Measurements from ENCODE around the gene GSTM2.
A peak's percentile ranks its signal among the peaks of the same experiment; 100 is the strongest.
"Not testable (repeated sequence)": the region's sequence is repeated elsewhere in the genome, so short reads cannot be mapped to it uniquely, and the experiment has no call there.

Gene GSTM2

GRCh38 chr1:109668123-109668775, 392 bp downstream of the GSTM2 start:
- H3K9me3 ChIP-seq (ENCODE audit: control insufficient read depth in 2 of 2, low read length in 2 of 2), result no peaks in the 10 kb centered on the region
- H3K4me1 ChIP-seq (ENCODE audit: control insufficient read depth, insufficient read depth, low read length), result peaks cover 15% of the 10 kb centered on the region
- H3K27me3 ChIP-seq (ENCODE audit: control insufficient read depth in 1 of 2, insufficient read depth in 2 of 2, low read length in 2 of 2), result no peaks in the 10 kb centered on the region
- H3K27ac ChIP-seq (ENCODE audit: low read length), result no peak overlapping the region
- H3K9ac ChIP-seq (ENCODE audit: low read length in 2 of 2), result peak overlapping the region; percentile 54 to 62
- peaks cover 2 to 13% of the 10 kb centered on the region in 2 donors for H3K36me3 ChIP-seq (ENCODE audit: control insufficient read depth in 2 of 2, insufficient read depth in 2 of 2, low read length in 2 of 2)
- H3K4me3 ChIP-seq (ENCODE audit: low read length in 2 of 2), result peak overlapping the region; percentile 60 to 75

GRCh38 chr1:109669246-109669948, 1.5 kb downstream of the GSTM2 start:
- no peak overlapping the region for H3K27ac ChIP-seq (ENCODE audit: low read length)
- no peak overlapping the region for H3K9ac ChIP-seq (ENCODE audit: low read length in 2 of 2)

GRCh38 chr1:109669949-109670302, 2.1 kb downstream of the GSTM2 start:
- H3K9me3 ChIP-seq (ENCODE audit: control insufficient read depth in 2 of 2, low read length in 2 of 2); H3K27me3 ChIP-seq (ENCODE audit: control insufficient read depth in 1 of 2, insufficient read depth in 2 of 2, low read length in 2 of 2); H3K9ac ChIP-seq (ENCODE audit: low read length in 2 of 2); H3K27ac ChIP-seq (ENCODE audit: low read length); H3K4me3 ChIP-seq (ENCODE audit: low read length in 2 of 2): not testable (repeated sequence)
- Histone ChIP-seq H3K36me3 (ENCODE audit: control insufficient read depth in 2 of 2, insufficient read depth in 2 of 2, low read length in 2 of 2) (peaks cover 3 to 15% of the 10 kb centered on the region in 2 donors), H3K4me1 (ENCODE audit: control insufficient read depth, insufficient read depth, low read length) (peaks cover 15% of the 10 kb centered on the region)

More at GRCh38 chr1:109669246-109669948, 1.5 kb downstream of the GSTM2 start:
- Histone ChIP-seq H3K36me3 (ENCODE audit: control insufficient read depth in 2 of 2, insufficient read depth in 2 of 2, low read length in 2 of 2) (peaks cover 3 to 15% of the 10 kb centered on the region in 2 donors), H3K27me3 (ENCODE audit: control insufficient read depth in 1 of 2, insufficient read depth in 2 of 2, low read length in 2 of 2) (no peaks in the 10 kb centered on the region), H3K4me3 (ENCODE audit: low read length in 2 of 2) (no peak overlapping the region), H3K4me1 (ENCODE audit: control insufficient read depth, insufficient read depth, low read length) (peaks cover 15% of the 10 kb centered on the region), H3K9me3 (ENCODE audit: control insufficient read depth in 2 of 2, low read length in 2 of 2) (no peaks in the 10 kb centered on the region)

- Histone ChIP-seq H3K9me3 (ENCODE audit: control insufficient read depth in 2 of 2, low read length in 2 of 2) (no peaks in the 10 kb centered on the region), H3K27me3 (ENCODE audit: control insufficient read depth in 1 of 2, insufficient read depth in 2 of 2, low read length in 2 of 2) (no peaks in the 10 kb centered on the region), H3K27ac (ENCODE audit: low read length) (no peak overlapping the region), H3K4me3 (ENCODE audit: low read length in 2 of 2) (no peak overlapping the region), H3K9ac (ENCODE audit: low read length in 2 of 2) (no peak overlapping the region), H3K36me3 (ENCODE audit: control insufficient read depth in 2 of 2, insufficient read depth in 2 of 2, low read length in 2 of 2) (peaks cover 3 to 12% of the 10 kb centered on the region in 2 donors), H3K4me1 (ENCODE audit: control insufficient read depth, insufficient read depth, low read length) (peaks cover 15% of the 10 kb centered on the region)
These were observed 3.2 kb downstream of the GSTM2 start for GRCh38 chr1:109671067-109671466.

- not testable (repeated sequence) for H3K4me1 ChIP-seq (ENCODE audit: control insufficient read depth, insufficient read depth, low read length); H3K27ac ChIP-seq (ENCODE audit: low read length); H3K9ac ChIP-seq (ENCODE audit: low read length in 2 of 2); H3K27me3 ChIP-seq (ENCODE audit: control insufficient read depth in 1 of 2, insufficient read depth in 2 of 2, low read length in 2 of 2); H3K9me3 ChIP-seq (ENCODE audit: control insufficient read depth in 2 of 2, low read length in 2 of 2); H3K4me3 ChIP-seq (ENCODE audit: low read length in 2 of 2)
- peaks cover 3 to 12% of the 10 kb centered on the region in 2 donors for H3K36me3 ChIP-seq (ENCODE audit: control insufficient read depth in 2 of 2, insufficient read depth in 2 of 2, low read length in 2 of 2)
These were observed 6.0 kb downstream of the GSTM2 start for GRCh38 chr1:109673861-109674260.

GRCh38 chr1:109676683-109677381, 9.0 kb downstream of the GSTM2 start:
- H3K27me3 ChIP-seq (ENCODE audit: control insufficient read depth in 1 of 2, insufficient read depth in 2 of 2, low read length in 2 of 2); H3K9ac ChIP-seq (ENCODE audit: low read length in 2 of 2); H3K27ac ChIP-seq (ENCODE audit: low read length); H3K9me3 ChIP-seq (ENCODE audit: control insufficient read depth in 2 of 2, low read length in 2 of 2); H3K4me3 ChIP-seq (ENCODE audit: low read length in 2 of 2); H3K4me1 ChIP-seq (ENCODE audit: control insufficient read depth, insufficient read depth, low read length); H3K36me3 ChIP-seq (ENCODE audit: control insufficient read depth in 2 of 2, insufficient read depth in 2 of 2, low read length in 2 of 2): not testable (repeated sequence)

GRCh38 chr1:109677459-109677858, 9.6 kb downstream of the GSTM2 start:
- Histone ChIP-seq H3K27ac (ENCODE audit: low read length) (no peak overlapping the region), H3K9ac (ENCODE audit: low read length in 2 of 2) (no peak overlapping the region), H3K4me3 (ENCODE audit: low read length in 2 of 2) (no peak overlapping the region), H3K4me1 (ENCODE audit: control insufficient read depth, insufficient read depth, low read length) (no peaks in the 10 kb centered on the region), H3K27me3 (ENCODE audit: control insufficient read depth in 1 of 2, insufficient read depth in 2 of 2, low read length in 2 of 2) (no peaks in the 10 kb centered on the region), H3K9me3 (ENCODE audit: control insufficient read depth in 2 of 2, low read length in 2 of 2) (no peaks in the 10 kb centered on the region), H3K36me3 (ENCODE audit: control insufficient read depth in 2 of 2, insufficient read depth in 2 of 2, low read length in 2 of 2) (peaks cover 3 to 4% of the 10 kb centered on the region in 2 donors)

- not testable (repeated sequence) for H3K4me1 ChIP-seq (ENCODE audit: control insufficient read depth, insufficient read depth, low read length); H3K27me3 ChIP-seq (ENCODE audit: control insufficient read depth in 1 of 2, insufficient read depth in 2 of 2, low read length in 2 of 2); H3K36me3 ChIP-seq (ENCODE audit: control insufficient read depth in 2 of 2, insufficient read depth in 2 of 2, low read length in 2 of 2); H3K27ac ChIP-seq (ENCODE audit: low read length); H3K4me3 ChIP-seq (ENCODE audit: low read length in 2 of 2); H3K9me3 ChIP-seq (ENCODE audit: control insufficient read depth in 2 of 2, low read length in 2 of 2); H3K9ac ChIP-seq (ENCODE audit: low read length in 2 of 2)
These were observed 10.8 kb downstream of the GSTM2 start for GRCh38 chr1:109678637-109679036.

- not testable (repeated sequence) for H3K4me1 ChIP-seq (ENCODE audit: control insufficient read depth, insufficient read depth, low read length); H3K9me3 ChIP-seq (ENCODE audit: control insufficient read depth in 2 of 2, low read length in 2 of 2); H3K4me3 ChIP-seq (ENCODE audit: low read length in 2 of 2); H3K27ac ChIP-seq (ENCODE audit: low read length); H3K27me3 ChIP-seq (ENCODE audit: control insufficient read depth in 1 of 2, insufficient read depth in 2 of 2, low read length in 2 of 2); H3K9ac ChIP-seq (ENCODE audit: low read length in 2 of 2); H3K36me3 ChIP-seq (ENCODE audit: control insufficient read depth in 2 of 2, insufficient read depth in 2 of 2, low read length in 2 of 2)
These were observed 16.9 kb downstream of the GSTM2 start for GRCh38 chr1:109684777-109685176.

GRCh38 chr1:109685399-109685798, 17.5 kb downstream of the GSTM2 start:
- H3K9ac ChIP-seq (ENCODE audit: low read length in 2 of 2); H3K36me3 ChIP-seq (ENCODE audit: control insufficient read depth in 2 of 2, insufficient read depth in 2 of 2, low read length in 2 of 2); H3K27ac ChIP-seq (ENCODE audit: low read length); H3K4me3 ChIP-seq (ENCODE audit: low read length in 2 of 2); H3K4me1 ChIP-seq (ENCODE audit: control insufficient read depth, insufficient read depth, low read length); H3K27me3 ChIP-seq (ENCODE audit: control insufficient read depth in 1 of 2, insufficient read depth in 2 of 2, low read length in 2 of 2); H3K9me3 ChIP-seq (ENCODE audit: control insufficient read depth in 2 of 2, low read length in 2 of 2): not testable (repeated sequence)

- not testable (repeated sequence) for H3K9ac ChIP-seq (ENCODE audit: low read length in 2 of 2); H3K27me3 ChIP-seq (ENCODE audit: control insufficient read depth in 1 of 2, insufficient read depth in 2 of 2, low read length in 2 of 2); H3K27ac ChIP-seq (ENCODE audit: low read length); H3K36me3 ChIP-seq (ENCODE audit: control insufficient read depth in 2 of 2, insufficient read depth in 2 of 2, low read length in 2 of 2); H3K4me3 ChIP-seq (ENCODE audit: low read length in 2 of 2); H3K9me3 ChIP-seq (ENCODE audit: control insufficient read depth in 2 of 2, low read length in 2 of 2); H3K4me1 ChIP-seq (ENCODE audit: control insufficient read depth, insufficient read depth, low read length)
These were observed 18.0 kb downstream of the GSTM2 start for GRCh38 chr1:109685890-109686289.
